Stimulated activated CD8-positive, alpha-beta memory T cell treated with anti-CD3 and anti-CD28 coated beads, Interleukin-15, amount 100 ng/mL, for 48 hours (primary cell): Measurements from ENCODE around the gene MTMR2.
A peak's percentile ranks its signal among the peaks of the same experiment; 100 is the strongest.
"Not testable (repeated sequence)": the region's sequence is repeated elsewhere in the genome, so short reads cannot be mapped to it uniquely, and the experiment has no call there.

ENCODE experiments used
- DNase-seq, 2 donors: peaks; one replicate each; pipeline ENCODE4 v3.0.0-alpha.2; 2020; ENCODE audit warnings: low read depth in 2 of 2

Gene MTMR2

GRCh38 chr11:95816037-95816436 is 107.9 kb downstream of the MTMR2 start:
- DNase-seq = no peak

- DNase-seq = not testable (repeated sequence)
Measured at GRCh38 chr11:95811052-95811451, 112.9 kb downstream of the MTMR2 start.

- DNase-seq = not testable (repeated sequence)
Measured at GRCh38 chr11:95806464-95806863, 117.4 kb downstream of the MTMR2 start.

GRCh38 chr11:95805869-95806268 is 118.0 kb downstream of the MTMR2 start:
- no peak for DNase-seq

GRCh38 chr11:95803973-95804372 is 119.9 kb downstream of the MTMR2 start:
- no peak for DNase-seq

- no peak for DNase-seq
Measured at GRCh38 chr11:95802806-95803205, 121.1 kb downstream of the MTMR2 start.

- DNase-seq = no peak
Measured at GRCh38 chr11:95800438-95800837, 123.5 kb downstream of the MTMR2 start.

- no peak for DNase-seq
Measured at GRCh38 chr11:95799546-95799945, 124.4 kb downstream of the MTMR2 start.

GRCh38 chr11:95796501-95796900 is 127.4 kb downstream of the MTMR2 start:
- no peak for DNase-seq

- DNase-seq = no peak
Measured at GRCh38 chr11:95795627-95796295, 128.1 kb downstream of the MTMR2 start.

- no peak for DNase-seq
Measured at GRCh38 chr11:95794086-95794485, 129.8 kb downstream of the MTMR2 start.

- DNase-seq = no peak
Measured at GRCh38 chr11:95793116-95793515, 130.8 kb downstream of the MTMR2 start.

GRCh38 chr11:95792700-95793099 is 131.2 kb downstream of the MTMR2 start:
- no peak for DNase-seq

- no peak for DNase-seq
Measured at GRCh38 chr11:95792200-95792599, 131.7 kb downstream of the MTMR2 start.

GRCh38 chr11:95791709-95792033 is 132.2 kb downstream of the MTMR2 start:
- DNase-seq = no peak

GRCh38 chr11:95790933-95791708 is 132.8 kb downstream of the MTMR2 start:
- peak; percentile 36 to 50 for DNase-seq

GRCh38 chr11:95790123-95790932 is 133.6 kb downstream of the MTMR2 start, which contains the start of gene CEP57:
TSS of gene CEP57 (plus strand) at chr11:95790498. CDS start at chr11:95790699, 201 bp downstream.
- DNase-seq = peak; percentile 89 to 90

- DNase-seq = peak; percentile 95
Measured at GRCh38 chr11:95789506-95790122, 134.3 kb downstream of the MTMR2 start, which contains the start of gene FAM76B. TSS of gene FAM76B (minus strand) at chr11:95789782. CDS start at chr11:95789478, 304 bp downstream.

GRCh38 chr11:95788921-95789505 is 134.9 kb downstream of the MTMR2 start:
- DNase-seq = peak; percentile 1
